SH-SY5Y (cell line): ENCODE data around the gene ATM.

ENCODE experiments used
- GATA2 ChIP-seq: IDR thresholded peaks from 2 replicates; pipeline ENCODE4 v1.6.1; 2011; ENCODE audit warnings: mild to moderate bottlenecking, low read depth, low read length
- GATA3 ChIP-seq: IDR thresholded peaks from 2 replicates; pipeline ENCODE4 v1.6.1; 2011; ENCODE audit warnings: low read depth, mild to moderate bottlenecking, low read length, moderate library complexity

DNA sequence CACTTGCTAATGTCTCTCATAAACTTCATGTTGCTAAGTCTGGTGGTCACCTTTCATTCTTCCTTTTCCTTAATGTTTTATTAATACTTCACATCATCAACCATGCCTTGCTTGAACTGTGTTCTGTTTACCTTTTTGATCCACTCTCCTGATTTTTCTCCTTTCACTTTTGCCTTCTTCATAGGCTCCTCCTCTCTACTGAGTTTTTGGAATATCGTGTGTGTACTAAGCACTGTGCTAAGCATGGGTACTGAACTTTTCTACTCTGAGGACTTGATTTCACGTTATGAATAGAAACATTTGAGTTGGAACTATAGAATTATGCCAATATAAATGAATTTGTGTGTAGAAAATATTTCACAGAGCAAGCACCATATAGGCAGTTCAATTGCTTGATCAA lies 90.6 kb downstream of the ATM start:
- TF ChIP-seq GATA2 = no peak
- TF ChIP-seq GATA3 = no peak
